ENCODE results near the gene SEC14L6.

Gene SEC14L6

DNA sequence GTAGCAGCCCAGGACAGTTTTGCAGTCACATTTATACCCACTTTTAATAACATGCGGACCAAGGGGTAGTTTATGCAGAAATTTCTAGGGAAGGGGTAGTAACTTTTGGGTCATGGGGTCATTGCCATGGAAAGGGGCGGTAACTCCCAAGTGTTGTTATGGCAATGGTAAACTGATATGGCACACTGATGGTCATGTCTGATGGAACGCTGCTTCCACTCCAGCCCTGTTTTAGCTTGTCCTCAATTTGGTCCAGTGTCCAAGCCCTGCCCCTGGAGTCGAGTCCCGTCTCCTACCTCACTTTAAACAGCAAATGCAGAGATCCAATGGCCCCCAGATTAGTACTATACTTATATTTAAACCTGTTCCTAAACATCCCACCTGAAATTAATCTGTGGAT is 29.8 kb downstream of the SEC14L6 start:
- no peak for DNase-seq (ENCODE audit: low read depth)
- TF ChIP-seq, protein P1, sequence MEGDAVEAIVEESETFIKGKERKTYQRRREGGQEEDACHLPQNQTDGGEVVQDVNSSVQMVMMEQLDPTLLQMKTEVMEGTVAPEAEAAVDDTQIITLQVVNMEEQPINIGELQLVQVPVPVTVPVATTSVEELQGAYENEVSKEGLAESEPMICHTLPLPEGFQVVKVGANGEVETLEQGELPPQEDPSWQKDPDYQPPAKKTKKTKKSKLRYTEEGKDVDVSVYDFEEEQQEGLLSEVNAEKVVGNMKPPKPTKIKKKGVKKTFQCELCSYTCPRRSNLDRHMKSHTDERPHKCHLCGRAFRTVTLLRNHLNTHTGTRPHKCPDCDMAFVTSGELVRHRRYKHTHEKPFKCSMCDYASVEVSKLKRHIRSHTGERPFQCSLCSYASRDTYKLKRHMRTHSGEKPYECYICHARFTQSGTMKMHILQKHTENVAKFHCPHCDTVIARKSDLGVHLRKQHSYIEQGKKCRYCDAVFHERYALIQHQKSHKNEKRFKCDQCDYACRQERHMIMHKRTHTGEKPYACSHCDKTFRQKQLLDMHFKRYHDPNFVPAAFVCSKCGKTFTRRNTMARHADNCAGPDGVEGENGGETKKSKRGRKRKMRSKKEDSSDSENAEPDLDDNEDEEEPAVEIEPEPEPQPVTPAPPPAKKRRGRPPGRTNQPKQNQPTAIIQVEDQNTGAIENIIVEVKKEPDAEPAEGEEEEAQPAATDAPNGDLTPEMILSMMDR (conservative IDR thresholded peaks at IDR 0.05; ENCODE audit: control insufficient read depth, insufficient read depth, low read depth, low read length), result no peak
- H3K4me3 ChIP-seq (ENCODE audit: control insufficient read depth, low read depth, low read length), result no peak overlapping the region

DNA sequence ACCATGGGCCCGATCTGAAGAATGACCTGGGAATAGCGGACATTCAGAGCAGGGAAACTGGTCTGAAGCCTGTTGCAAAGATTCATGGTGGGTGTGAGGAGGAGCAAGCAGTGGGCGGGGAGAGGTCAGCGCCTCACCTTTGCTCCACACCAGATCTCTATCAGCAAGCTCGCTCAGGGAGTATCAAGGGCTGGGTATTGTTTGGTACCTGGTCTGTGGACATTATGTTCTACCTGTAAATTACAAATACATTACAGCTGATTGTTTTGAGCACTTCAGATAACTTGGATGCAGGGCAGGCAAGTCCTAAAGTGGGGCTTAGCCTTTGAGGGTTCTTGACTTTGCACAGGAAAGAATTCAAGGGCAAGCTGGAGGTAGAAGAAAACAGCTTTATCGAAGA is 30.3 kb downstream of the SEC14L6 start:
- DNase-seq (ENCODE audit: low read depth), result no peak
- no peak overlapping the region for H3K4me3 ChIP-seq (ENCODE audit: control insufficient read depth, low read depth, low read length)
- TF ChIP-seq, protein P1 (conservative IDR thresholded peaks at IDR 0.05; ENCODE audit: control insufficient read depth, insufficient read depth, low read depth, low read length), result no peak

GRCh38 chr22:30514252-30514651 is 32.3 kb downstream of the SEC14L6 start:
- no peak for DNase-seq (ENCODE audit: low read depth)
- TF ChIP-seq, protein P1 (conservative IDR thresholded peaks at IDR 0.05; ENCODE audit: control insufficient read depth, insufficient read depth, low read depth, low read length), result no peak
- no peak overlapping the region for H3K4me3 ChIP-seq (ENCODE audit: control insufficient read depth, low read depth, low read length)

DNA sequence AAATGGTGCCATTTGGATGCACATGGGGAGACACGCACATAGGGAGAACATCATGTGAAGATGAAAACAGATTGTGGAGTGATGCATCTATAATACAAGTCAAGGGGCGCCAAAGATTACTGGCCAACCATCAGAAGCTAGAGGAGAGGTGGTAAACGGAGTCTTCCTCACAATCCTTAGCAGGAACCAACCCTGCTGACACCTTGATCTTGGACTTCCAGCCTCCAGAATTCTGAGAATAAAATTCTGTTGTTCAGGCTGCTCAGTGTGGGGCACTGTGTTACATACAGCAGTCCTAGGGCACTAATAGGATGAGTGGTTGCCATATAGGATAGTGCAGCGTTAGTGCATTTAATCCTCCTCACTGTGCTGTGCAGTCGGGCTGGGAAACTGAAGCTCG is 33.1 kb downstream of the SEC14L6 start:
- TF ChIP-seq, protein P1 (conservative IDR thresholded peaks at IDR 0.05; ENCODE audit: control insufficient read depth, insufficient read depth, low read depth, low read length), result no peak

GRCh38 chr22:30511911-30512310 is 34.6 kb downstream of the SEC14L6 start:
- no peak for DNase-seq (ENCODE audit: low read depth)
- TF ChIP-seq, protein P1 (conservative IDR thresholded peaks at IDR 0.05; ENCODE audit: control insufficient read depth, insufficient read depth, low read depth, low read length), result no peak
- H3K4me3 ChIP-seq (ENCODE audit: control insufficient read depth, low read depth, low read length), result no peak overlapping the region

More for the DNA sequence above, 33.1 kb downstream of the SEC14L6 start:
- no peak for DNase-seq (ENCODE audit: low read depth)
- no peak overlapping the region for H3K4me3 ChIP-seq (ENCODE audit: control insufficient read depth, low read depth, low read length)

DNA sequence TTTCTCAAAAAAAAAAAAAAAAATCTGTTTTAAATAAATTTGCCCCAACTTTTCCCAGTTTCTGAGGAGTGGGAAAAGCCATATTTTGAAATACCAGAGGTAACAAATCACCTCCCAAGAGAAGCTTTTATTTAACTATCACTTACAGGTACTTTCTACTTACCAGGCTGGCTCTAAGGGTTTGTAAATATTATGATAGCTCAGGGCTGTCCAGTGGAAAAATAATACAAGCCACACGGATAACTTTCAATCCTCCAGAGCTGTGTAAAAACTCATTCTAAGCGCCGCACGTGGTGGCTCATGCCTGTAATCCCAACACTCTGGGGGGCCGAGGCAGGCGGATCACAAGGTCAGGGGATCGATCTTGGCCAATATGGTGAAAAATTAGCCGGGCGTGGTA is 35.4 kb downstream of the SEC14L6 start:
- no peak for DNase-seq (ENCODE audit: low read depth)
- H3K4me3 ChIP-seq (ENCODE audit: control insufficient read depth, low read depth, low read length), result no peak overlapping the region
- TF ChIP-seq, protein P1 (conservative IDR thresholded peaks at IDR 0.05; ENCODE audit: control insufficient read depth, insufficient read depth, low read depth, low read length), result no peak

DNA sequence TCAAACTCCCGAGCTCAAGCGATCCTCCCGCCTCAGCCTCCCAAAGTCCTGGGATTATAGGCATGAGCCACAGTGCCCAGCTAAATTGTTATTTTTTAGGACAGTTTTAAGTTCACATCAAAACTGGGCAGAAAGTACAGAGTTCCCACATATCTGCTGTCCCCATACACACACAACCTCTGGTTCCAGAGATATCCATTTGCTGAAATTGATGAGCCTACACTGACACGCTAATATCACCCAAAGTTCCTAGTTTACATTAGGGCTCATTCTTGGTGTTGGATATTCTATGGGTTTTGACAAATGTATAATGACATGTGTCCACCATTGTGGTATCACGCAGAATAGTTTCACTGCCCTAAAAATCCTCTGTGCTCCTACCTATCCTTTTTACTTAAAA is 38.3 kb downstream of the SEC14L6 start:
- H3K4me3 ChIP-seq (ENCODE audit: control insufficient read depth, low read depth, low read length), result no peak overlapping the region
- DNase-seq (ENCODE audit: low read depth), result no peak
- TF ChIP-seq, protein P1 (conservative IDR thresholded peaks at IDR 0.05; ENCODE audit: control insufficient read depth, insufficient read depth, low read depth, low read length), result no peak
